HCT116 (cell line): ENCODE results near the gene RGS19. TPM values are rescaled to one million over a fixed set of nuclear protein-coding genes. Genes with fewer than 3 reads are reported as not detected.

Experiments used
- ATAC-seq: fragments of 200-7000 bp; cut with Tn5 transposase; 2 replicates; pipeline ENCODE4 v1.9.1; 2020; ENCODE audit warnings: mild to moderate bottlenecking, moderate library complexity
- BruUV-seq: library from RNA; stranded (reverse); fragments of 400-500 nt; replicated peaks from 2 replicates; lab custom pipeline; 2021; lab: Mats Ljungman, UMichigan
- CTCF ChIA-PET: fragments of 300-600 bp; sonication (Branson Sonifier 250); formaldehyde crosslinking; loops from one replicate; lab custom pipeline; 2021; ENCODE audit warnings: antibody characterized with exemption; lab: Charles Lee
- POLR2A ChIA-PET: fragments of 300-600, 350-600 bp; sonication (Branson Sonifier 250); formaldehyde crosslinking; loops from one replicate; lab custom pipeline; 2021; ENCODE audit warnings: antibody characterized with exemption; lab: Charles Lee
- RAD21 ChIA-PET, 2 experiments: fragments of 300-600 bp; sonication (Branson Sonifier 250); formaldehyde crosslinking; loops; one replicate each; lab custom pipeline; 2023; ENCODE audit warnings: low total read pairs in 2 of 2; ENCODE audit not compliant: uncharacterized antibody in 2 of 2, unreplicated experiment in 2 of 2, low non-redundant PET in 1 of 2; lab: Charles Lee
- DNase-seq: peaks from one replicate; pipeline ENCODE4 v3.0.0-alpha.2; 2010; ENCODE audit warnings: low read depth, low spot score
- H2AFZ ChIP-seq: fragments of 200-600 bp; shearing (Covaris generic), sonication (generic); 2 replicates; pipeline ENCODE4 v1.6.1; 2017; ENCODE audit warnings: low read depth, mixed run types, mixed read lengths, antibody characterized with exemption, low read length; ENCODE audit not compliant: poor library complexity, severe bottlenecking
- H3K27ac ChIP-seq: 2 replicates; pipeline ENCODE4 v1.5.1; 2012; ENCODE audit warnings: low read depth, low read length
- H3K27me3 ChIP-seq: fragments of 200-600 bp; sonication (generic); 2 replicates; pipeline ENCODE4 v1.6.1; 2016; ENCODE audit warnings: mixed run types, low read length, mixed read lengths; ENCODE audit not compliant: insufficient read depth
- H3K36me3 ChIP-seq, 2 experiments: fragments of 200-500 bp in 1 of 2; fragments of 200-600 bp in 1 of 2; sonication (Bioruptor generic) in 1 of 2; sonication (generic) in 1 of 2; 2 replicates each; pipeline versions ENCODE4 v1.5.1 to v1.6.1; 2014 to 2016; ENCODE audit warnings: low read length in 2 of 2, inconsistent platforms in 1 of 2, mixed read lengths in 1 of 2, mixed run types in 1 of 2; ENCODE audit not compliant: insufficient read depth in 2 of 2, control insufficient read depth in 1 of 2
- H3K4me1 ChIP-seq, 2 experiments: fragments of 200-600 bp in 1 of 2; sonication (generic) in 1 of 2; 2 replicates each; pipeline versions ENCODE4 v1.5.1 to v1.6.1; 2012 to 2017; ENCODE audit warnings: low read length in 2 of 2, inconsistent platforms in 1 of 2, mild to moderate bottlenecking in 1 of 2, mixed read lengths in 1 of 2, mixed run types in 1 of 2, moderate library complexity in 1 of 2; ENCODE audit not compliant: insufficient read depth in 2 of 2, control insufficient read depth in 1 of 2
- H3K4me2 ChIP-seq: fragments of 200-600 bp; sonication (generic); 2 replicates; pipeline ENCODE4 v1.6.1; 2017; ENCODE audit warnings: mixed run types, low read length, mixed read lengths
- H3K4me3 ChIP-seq, 2 experiments: fragments of 200-600 bp in 1 of 2; sonication (generic) in 1 of 2; replicated peaks in 1 of 2; 2 replicates each; pipeline ENCODE4 v1.5.1; 2011 to 2016; ENCODE audit warnings: low read length in 2 of 2, control low read depth in 1 of 2, low read depth in 1 of 2, mild to moderate bottlenecking in 1 of 2, mixed read lengths in 1 of 2, mixed run types in 1 of 2
- H3K79me2 ChIP-seq: fragments of 200-600 bp; sonication (generic); 2 replicates; pipeline ENCODE4 v1.6.1; 2017; ENCODE audit warnings: mild to moderate bottlenecking, mixed run types, low read length, moderate library complexity, mixed read lengths; ENCODE audit not compliant: insufficient read depth
- H3K9ac ChIP-seq: fragments of 200-600 bp; sonication (generic); 2 replicates; pipeline ENCODE4 v1.6.1; 2016; ENCODE audit warnings: low read length, mixed read lengths
- H3K9me2 ChIP-seq: fragments of 200-600 bp; sonication (generic), shearing (Covaris generic); 2 replicates; pipeline ENCODE4 v1.6.1; 2017; ENCODE audit warnings: mixed run types, mild to moderate bottlenecking, moderate library complexity; ENCODE audit not compliant: insufficient read depth
- H3K9me3 ChIP-seq, 2 experiments: fragments of 200-500 bp in 1 of 2; fragments of 200-600 bp in 1 of 2; sonication (Bioruptor generic) in 1 of 2; sonication (generic) in 1 of 2; 2 replicates each; pipeline ENCODE4 v1.6.1; 2014 to 2017; ENCODE audit warnings: low read length in 2 of 2, mixed read lengths in 2 of 2, inconsistent platforms in 1 of 2, low read depth in 1 of 2, mild to moderate bottlenecking in 1 of 2, mixed run types in 1 of 2, moderate library complexity in 1 of 2; ENCODE audit not compliant: control insufficient read depth in 1 of 2, insufficient read depth in 1 of 2
- H4K20me1 ChIP-seq: fragments of 200-600 bp; sonication (generic), shearing (Covaris generic); 2 replicates; pipeline ENCODE4 v1.6.1; 2017; ENCODE audit warnings: mixed run types, mild to moderate bottlenecking, moderate library complexity; ENCODE audit not compliant: insufficient read depth
- EGR1 ChIP-seq: IDR thresholded peaks from 2 replicates; pipeline ENCODE4 v1.6.1; 2012; ENCODE audit warnings: low read depth
- POLR2A ChIP-seq: IDR thresholded peaks from 2 replicates; pipeline ENCODE4 v1.7.0; 2011; ENCODE audit warnings: borderline replicate concordance; ENCODE audit not compliant: insufficient read depth, insufficient read length; ENCODE audit errors: extremely low read depth
- RAD21 ChIP-seq: IDR thresholded peaks from 2 replicates; pipeline ENCODE4 v1.6.1; 2012; ENCODE audit warnings: low read depth, mild to moderate bottlenecking
- SP1 ChIP-seq: IDR thresholded peaks from 2 replicates; pipeline ENCODE4 v1.6.1; 2012; ENCODE audit warnings: low read depth
- SRF ChIP-seq: IDR thresholded peaks from 2 replicates; pipeline ENCODE4 v1.6.1; 2012; ENCODE audit warnings: low read depth
- YY1 ChIP-seq: IDR thresholded peaks from 2 replicates; pipeline ENCODE4 v1.6.1; 2011; ENCODE audit warnings: low read length, low read depth, moderate library complexity, mild to moderate bottlenecking; ENCODE audit not compliant: insufficient replicate concordance; ENCODE audit errors: extremely low read depth
- ZBTB33 ChIP-seq: IDR thresholded peaks from 2 replicates; pipeline ENCODE4 v1.6.1; 2011; ENCODE audit warnings: mild to moderate bottlenecking, low read length, moderate library complexity; ENCODE audit not compliant: insufficient replicate concordance; ENCODE audit errors: extremely low read depth
- ZFX ChIP-seq: fragments of 450-650 bp; IDR thresholded peaks from 2 replicates; pipeline ENCODE4 v1.6.1; 2017
- ZNF274 ChIP-seq: fragments of 200-500 bp; sonication (Bioruptor generic); IDR thresholded peaks from 2 replicates; pipeline ENCODE4 v1.6.1; 2014; ENCODE audit warnings: mild to moderate bottlenecking, low read depth, low read length, inconsistent platforms
- intact Hi-C: fragments of 100-400 bp; cut with micrococcal nuclease; formaldehyde crosslinking; loops from 2 replicates; pipeline ENCODE4 v1.10.0; 2022
- total RNA-seq: library from RNA; stranded (reverse); gene quantifications from one replicate; pipeline ENCODE4 v1.2.1, GENCODE V29; 2021; ENCODE audit not compliant: unreplicated experiment

RGS19 gene
- total RNA-seq, 1 experiment from 2014 or later = 21.4 TPM

GRCh38 chr20:64031822-64032314 is 47.5 kb downstream of the RGS19 start:
- POLR2A ChIA-PET = no interaction called here
- no peak overlapping the region for H2AFZ ChIP-seq
- H3K27ac ChIP-seq = no peak overlapping the region
- RAD21 ChIA-PET = no interaction called here
- no peak overlapping the region for H3K4me3 ChIP-seq
- ATAC-seq (no peak), DNase-seq (no peak)
- no peak overlapping the region for H3K4me2 ChIP-seq
- intact Hi-C loops = no loop called here
- no peaks in the 10 kb centered on the region for H4K20me1 ChIP-seq
- no peaks in the 10 kb centered on the region; a peak in 1 of 4 replicates for H3K4me1 ChIP-seq
- H3K9me3 ChIP-seq = no peaks in the 10 kb centered on the region
- H3K79me2 ChIP-seq = no peaks in the 10 kb centered on the region
- no peak for TF ChIP-seq ZNF274
- TF ChIP-seq POLR2A = no peak
- no peak for TF ChIP-seq SRF
- no peak for TF ChIP-seq ZBTB33
- TF ChIP-seq EGR1 = no peak
- no peak for TF ChIP-seq ZFX
- no peak for TF ChIP-seq YY1
- no peak for TF ChIP-seq RAD21
- no peak for TF ChIP-seq SP1
- peaks cover 6 to 11% of the 10 kb centered on the region in 2 experiments; a peak in 3 of 4 replicates for H3K36me3 ChIP-seq
- no peaks in the 10 kb centered on the region for H3K9me2 ChIP-seq
- CTCF ChIA-PET = no interaction called here
- no peaks in the 10 kb centered on the region for H3K27me3 ChIP-seq
- BruUV-seq = no TSS peak
- H3K9ac ChIP-seq = no peak overlapping the region
